Skin of body (tissue), 2 donors: ENCODE measurements around the gene MRC1. TPM values are rescaled to one million over a fixed set of nuclear protein-coding genes. Genes with fewer than 3 reads are reported as not detected.
A peak's percentile ranks its signal among the peaks of the same experiment; 100 is the strongest.

Experiments used
- DNase-seq: peaks from one replicate; lab custom pipeline; 2025; lab: John Stamatoyannopoulos, UW
- total RNA-seq: library from RNA; depleted of rRNA; stranded (reverse); fragments of >200 nt; gene quantifications from one replicate; pipeline ENCODE4 v1.2.3, GENCODE V29; 2014

MRC1 gene
- total RNA-seq, 1 donor from 2014 or later: 35.5 TPM

DNA sequence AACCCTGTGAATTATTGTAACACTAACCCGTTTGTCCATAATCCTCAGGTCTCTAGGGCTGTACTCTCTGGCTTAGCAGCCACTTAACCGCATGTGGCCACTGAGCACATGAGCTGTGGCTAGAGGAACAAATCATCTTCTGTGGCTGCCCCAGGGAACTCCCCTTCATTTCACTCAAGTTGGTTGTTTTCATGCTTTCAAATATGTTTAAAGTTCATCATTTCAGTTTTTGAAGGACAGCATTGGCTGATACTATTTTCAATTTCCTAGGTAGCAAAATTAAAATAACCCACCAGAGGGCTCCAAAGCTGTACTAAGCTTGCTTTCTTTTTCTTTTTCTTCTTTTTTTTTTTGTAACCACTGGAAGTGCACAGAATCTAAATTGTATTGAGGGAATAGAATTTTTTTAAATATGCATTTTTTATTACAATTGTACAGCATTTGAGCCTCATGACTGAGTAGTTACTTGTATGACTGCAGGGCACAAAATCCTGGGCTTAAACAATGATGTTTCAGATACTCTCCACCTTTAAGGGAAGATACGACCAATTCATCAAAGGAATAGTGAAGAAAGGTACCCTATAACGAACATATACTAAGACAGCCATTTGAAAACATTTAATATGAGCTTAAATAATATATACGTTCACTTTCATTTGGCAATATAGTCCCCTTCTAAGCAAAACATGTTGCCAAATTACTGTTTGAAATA lies 38.6 kb downstream of the MRC1 start:
- no peak for DNase-seq

- no peak for DNase-seq
These were observed 39.5 kb downstream of the MRC1 start for GRCh38 chr10:17848646-17849045.

DNA sequence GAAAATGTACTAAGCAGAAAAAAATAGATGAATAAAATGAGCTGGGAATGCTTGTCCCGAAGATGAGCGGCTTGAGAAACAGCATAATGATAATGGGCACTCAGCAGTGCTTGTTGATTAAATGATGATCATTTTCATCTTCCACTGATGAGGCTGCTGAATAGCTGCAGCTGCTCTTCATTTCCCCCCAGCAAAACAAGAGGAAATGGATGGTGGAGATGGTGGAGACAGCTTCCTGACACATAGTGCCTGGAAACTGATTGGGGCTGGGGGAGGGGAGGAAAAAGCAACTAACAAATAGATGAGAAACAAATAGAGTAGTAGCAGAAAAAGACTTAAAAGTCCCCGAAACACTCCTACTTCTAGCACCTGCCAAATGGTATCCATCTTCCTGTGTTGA lies 41.4 kb downstream of the MRC1 start:
- no peak for DNase-seq

DNA sequence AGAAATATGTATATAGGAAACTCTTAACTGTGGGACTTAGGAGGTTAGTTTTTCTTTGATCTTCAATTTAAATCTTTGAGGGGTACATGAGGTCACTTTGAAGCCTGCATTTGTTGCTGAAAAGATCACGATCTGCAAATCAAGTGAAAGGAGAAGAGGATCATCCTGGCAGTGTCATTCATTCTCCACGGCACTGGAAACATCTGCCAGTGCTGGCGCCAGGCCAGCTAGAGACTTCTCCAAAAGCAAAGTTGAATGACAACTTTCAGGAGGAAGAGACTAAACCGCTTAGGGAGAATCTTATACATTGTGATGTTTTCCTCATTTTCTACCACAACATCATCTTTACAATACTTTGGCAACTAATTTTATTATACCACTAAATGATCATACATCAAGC lies 42.5 kb downstream of the MRC1 start:
- peak; percentile 24 for DNase-seq

GRCh38 chr10:17854044-17854652 lies 45.0 kb downstream of the MRC1 start:
- no peak for DNase-seq

GRCh38 chr10:17857040-17857439 lies 47.9 kb downstream of the MRC1 start:
- DNase-seq: no peak

DNA sequence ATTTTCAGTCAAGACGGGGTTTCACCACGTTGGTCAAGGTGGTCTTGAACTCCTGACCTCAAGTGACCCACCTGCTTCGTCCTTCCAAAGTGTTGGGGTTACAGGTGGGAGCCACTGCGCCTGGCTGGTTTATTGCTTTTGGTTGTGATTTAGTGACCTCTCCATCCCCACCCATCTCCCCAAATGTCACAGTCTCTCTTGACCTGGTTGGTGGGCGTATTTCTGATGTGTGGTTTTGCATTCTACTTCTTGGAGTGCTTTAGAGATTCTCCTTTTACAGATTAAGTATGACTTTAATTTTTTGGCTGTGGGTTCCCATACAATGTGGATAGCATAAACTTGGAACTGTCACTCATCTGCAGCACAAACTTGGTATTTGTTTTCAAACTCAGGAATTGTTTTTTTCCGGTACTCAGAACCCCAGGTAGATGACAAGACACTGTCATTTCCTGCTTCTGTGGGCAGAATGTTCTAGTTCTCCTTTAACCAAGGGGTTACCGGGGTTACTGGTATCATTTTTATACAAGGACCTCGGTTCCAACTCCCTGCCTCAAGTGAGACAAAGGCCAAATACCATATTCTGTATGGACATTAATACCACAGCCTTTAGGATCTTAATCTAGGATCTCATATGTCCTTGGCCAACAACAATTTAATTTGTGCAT lies 50.5 kb downstream of the MRC1 start:
- no peak for DNase-seq

DNA sequence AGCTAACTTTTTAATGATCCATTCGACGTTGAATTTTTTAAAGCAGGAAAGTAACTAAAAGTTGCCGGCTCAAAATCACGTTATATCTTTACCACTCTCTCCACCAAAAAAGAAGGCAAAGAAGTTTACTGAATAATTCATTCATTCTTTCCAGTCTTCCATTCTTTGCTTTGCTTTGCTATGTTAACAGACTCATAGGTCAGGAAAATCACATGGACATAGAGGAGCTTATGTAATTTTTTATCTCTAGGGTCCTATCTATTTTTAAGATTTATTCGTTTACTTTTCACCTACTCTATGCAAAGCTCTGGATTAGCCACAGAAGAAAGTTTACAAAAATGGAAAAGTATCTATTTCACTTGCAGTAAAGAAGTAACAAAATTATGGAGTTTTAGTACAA lies 52.6 kb downstream of the MRC1 start:
- no peak for DNase-seq

GRCh38 chr10:17865351-17865750 lies 56.2 kb downstream of the MRC1 start:
- DNase-seq: no peak

GRCh38 chr10:17866346-17866745 lies 57.2 kb downstream of the MRC1 start:
- no peak for DNase-seq

DNA sequence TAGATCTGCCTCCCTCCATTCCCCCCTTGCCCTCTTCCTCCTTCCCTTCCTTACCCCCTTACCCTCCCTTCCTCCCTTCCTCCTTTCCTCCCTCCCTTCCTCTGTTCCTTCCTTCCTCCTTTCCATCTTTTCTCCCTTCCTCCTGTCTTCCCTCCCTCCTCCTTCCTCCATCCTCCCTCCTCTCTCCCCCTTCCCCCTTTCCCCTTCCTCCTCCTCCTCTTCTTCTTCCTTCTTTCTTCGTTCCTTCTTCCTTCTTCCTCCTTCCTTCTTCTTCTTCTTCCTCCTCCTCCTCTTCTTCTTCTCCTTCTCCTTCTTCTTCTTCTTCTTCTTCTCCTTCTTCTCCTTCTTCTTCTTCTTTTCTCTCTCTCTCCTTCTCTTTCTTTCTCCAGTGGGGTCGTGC lies 57.9 kb downstream of the MRC1 start:
- no peak for DNase-seq

- no peak for DNase-seq
These were observed 61.9 kb downstream of the MRC1 start for GRCh38 chr10:17871036-17871435.

GRCh38 chr10:17872191-17873091 lies 63.3 kb downstream of the MRC1 start:
- no peak for DNase-seq

DNA sequence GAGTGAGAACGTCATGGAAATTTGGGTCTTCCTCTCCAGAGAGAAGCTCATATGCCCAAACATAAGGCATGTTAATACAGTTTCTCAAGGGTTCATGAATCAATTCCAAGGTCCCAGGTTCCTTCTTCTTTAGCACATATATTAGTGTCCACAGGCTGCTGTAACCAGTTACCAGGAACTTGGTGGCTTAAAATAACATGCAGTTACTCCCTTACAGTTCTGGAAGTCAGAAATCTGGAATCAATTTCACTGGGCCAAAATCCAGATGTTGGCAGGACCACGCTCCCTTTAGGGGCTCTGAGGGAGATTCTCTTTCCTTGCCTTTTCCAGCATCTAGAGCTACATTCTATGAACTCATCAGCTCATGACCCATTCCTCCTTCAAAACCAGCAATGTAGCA lies 64.8 kb downstream of the MRC1 start:
- DNase-seq: no peak

- DNase-seq: no peak
These were observed 68.0 kb downstream of the MRC1 start for GRCh38 chr10:17877121-17877520.

- DNase-seq: no peak
These were observed 69.7 kb downstream of the MRC1 start for GRCh38 chr10:17878896-17879295.

DNA sequence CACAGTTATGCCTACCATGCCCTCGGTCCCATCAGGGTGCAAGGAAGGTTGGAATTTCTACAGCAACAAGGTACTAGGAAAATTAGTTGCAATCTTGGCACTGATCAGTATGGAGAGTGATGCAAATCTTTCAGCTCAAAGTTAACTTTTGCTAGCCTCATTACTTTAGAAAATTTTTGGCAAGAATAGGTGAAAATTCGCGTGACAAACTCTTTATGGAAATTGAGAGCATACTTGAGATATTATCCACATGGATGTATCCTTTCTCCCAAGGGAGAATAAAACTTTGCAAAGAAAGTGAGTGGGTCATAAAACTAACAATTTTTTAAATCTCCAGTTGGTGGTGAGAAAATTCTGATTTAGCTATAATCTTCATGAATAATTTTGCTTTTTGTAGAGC lies 71.5 kb downstream of the MRC1 start:
- no peak for DNase-seq

DNA sequence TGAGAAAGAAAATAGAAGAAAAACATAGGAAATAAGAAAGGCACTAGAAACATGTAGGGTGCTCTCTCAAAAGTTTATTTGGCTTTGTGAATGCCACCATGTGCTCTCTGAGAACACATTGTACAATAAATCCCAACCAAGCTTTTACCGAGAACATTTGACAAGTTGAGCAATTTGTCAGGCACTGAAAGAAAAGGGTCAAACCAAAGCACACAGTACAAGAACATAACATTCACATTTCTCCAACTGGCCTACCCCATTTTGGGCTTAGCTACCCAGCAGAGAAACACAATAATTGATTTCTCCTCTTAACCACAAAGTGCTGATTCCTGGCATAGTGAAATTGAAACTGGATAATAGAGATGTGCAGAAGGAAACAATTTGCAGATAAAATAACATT lies 73.4 kb downstream of the MRC1 start:
- no peak for DNase-seq

DNA sequence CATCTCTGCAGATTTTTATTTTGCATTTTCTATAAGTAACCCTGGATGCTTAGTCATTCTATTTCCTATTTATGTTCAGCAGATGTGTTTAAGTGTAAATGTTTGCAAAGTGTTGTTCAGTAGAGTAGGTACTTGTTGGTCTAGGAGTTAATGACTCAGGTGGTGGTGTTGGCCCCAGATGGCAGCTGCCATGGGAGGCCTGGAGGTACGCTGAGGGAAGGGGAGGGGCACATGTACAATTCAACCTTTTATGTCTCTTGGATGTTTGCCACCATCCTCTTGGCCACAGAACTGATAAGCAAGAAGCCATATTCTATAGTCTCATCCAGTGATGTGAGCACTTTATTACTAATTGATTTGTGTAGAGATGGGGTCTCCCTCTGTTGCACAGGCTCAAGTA lies 74.5 kb downstream of the MRC1 start:
- no peak for DNase-seq

- no peak for DNase-seq
These were observed 79.0 kb downstream of the MRC1 start for GRCh38 chr10:17888189-17888588.

DNA sequence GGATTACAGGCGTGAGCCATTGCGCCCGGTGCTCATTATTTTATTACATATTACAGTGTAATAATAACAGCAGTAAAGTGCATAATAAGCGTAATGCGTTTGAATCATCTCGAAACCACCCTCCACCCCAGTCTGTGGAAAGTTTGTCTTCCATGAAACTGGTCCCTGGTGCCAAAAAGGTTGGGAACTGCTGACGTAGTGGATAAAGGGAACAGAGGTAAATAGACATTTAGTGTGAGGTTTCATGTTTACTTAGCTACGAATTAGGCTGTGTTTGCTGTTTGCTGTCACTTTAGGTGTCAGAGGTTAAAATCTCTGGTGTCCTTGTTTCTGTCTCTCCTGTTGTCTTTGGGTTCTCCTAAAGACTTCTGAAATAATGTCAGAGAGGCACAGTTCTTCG lies 82.3 kb downstream of the MRC1 start:
- no peak for DNase-seq

DNA sequence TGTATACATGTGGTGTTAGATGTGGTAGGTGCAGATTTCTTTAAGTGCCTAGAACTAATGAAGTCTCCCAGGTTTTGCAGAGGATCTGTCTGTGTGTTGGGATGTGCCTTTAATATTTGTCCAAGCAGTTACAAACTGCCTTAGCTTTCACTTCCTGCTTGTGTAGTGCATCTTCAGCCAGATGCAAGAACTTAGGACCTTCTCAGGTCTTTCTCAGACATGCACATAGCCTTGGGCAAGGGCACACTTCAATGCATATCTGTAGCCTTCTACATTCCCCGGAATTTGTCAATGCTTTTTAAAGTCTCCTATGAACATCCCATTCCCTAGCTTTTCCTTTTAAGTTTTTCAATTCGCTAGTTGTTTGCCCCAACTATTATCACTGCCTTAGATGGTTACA lies 95.4 kb downstream of the MRC1 start:
- DNase-seq: no peak
